ENCODE data around the gene CYP51A1.
A peak's percentile ranks its signal among the peaks of the same experiment; 100 is the strongest.

Gene CYP51A1

GRCh38 chr7:92141161-92141560, 6.9 kb upstream of the CYP51A1 start:
- H3K36me3 ChIP-seq (ENCODE audit: low read length): no peaks in the 10 kb centered on the region
- H3K9me3 ChIP-seq (ENCODE audit: insufficient read depth, low read length): no peaks in the 10 kb centered on the region
- no peak overlapping the region for H3K9ac ChIP-seq (ENCODE audit: low read length)
- no peak overlapping the region for H3K27ac ChIP-seq (ENCODE audit: low read depth, low read length)
- TF ChIP-seq EZH2phosphoT487 (conservative IDR thresholded peaks at IDR 0.05; ENCODE audit: low read length): no peak
- no peak for TF ChIP-seq CTCF (IDR thresholded peaks at IDR 0.05; ENCODE audit: insufficient read depth, low read length, poor library complexity, severe bottlenecking)
- H2AFZ ChIP-seq (ENCODE audit: low read depth, low read length, severe bottlenecking): no peak overlapping the region
- H3K9me2 ChIP-seq (replicated peaks; ENCODE audit: insufficient read depth, low read length): no peaks in the 10 kb centered on the region
- no peaks in the 10 kb centered on the region for H3K79me2 ChIP-seq (ENCODE audit: insufficient read depth, low read length)
- H3K4me3 ChIP-seq (ENCODE audit: insufficient read depth, low read length, poor library complexity, severe bottlenecking): no peak overlapping the region
- H3K4me2 ChIP-seq (ENCODE audit: low read depth, low read length, poor library complexity, severe bottlenecking): no peak overlapping the region
- H3K27me3 ChIP-seq (ENCODE audit: low read length): no peaks in the 10 kb centered on the region
- no peaks in the 10 kb centered on the region; the same call in 1 of the 2 replicates for H3F3A ChIP-seq (ENCODE audit: insufficient read depth)
- H4K20me1 ChIP-seq (ENCODE audit: low read depth, low read length): no peaks in the 10 kb centered on the region

- Histone ChIP-seq H3K4me2 (ENCODE audit: low read depth, low read length, poor library complexity, severe bottlenecking) (no peak overlapping the region), H3K9ac (ENCODE audit: low read length) (no peak overlapping the region), H2AFZ (ENCODE audit: low read depth, low read length, severe bottlenecking) (no peak overlapping the region), H3K9me2 (replicated peaks; ENCODE audit: insufficient read depth, low read length) (no peaks in the 10 kb centered on the region), H3K27ac (ENCODE audit: low read depth, low read length) (no peak overlapping the region), H3K27me3 (ENCODE audit: low read length) (no peaks in the 10 kb centered on the region), H3K4me3 (ENCODE audit: insufficient read depth, low read length, poor library complexity, severe bottlenecking) (no peak overlapping the region), H3K36me3 (ENCODE audit: low read length) (no peaks in the 10 kb centered on the region), H4K20me1 (ENCODE audit: low read depth, low read length) (peaks cover 5% of the 10 kb centered on the region), H3F3A (ENCODE audit: insufficient read depth) (no peaks in the 10 kb centered on the region; the same call in 1 of the 2 replicates), H3K79me2 (ENCODE audit: insufficient read depth, low read length) (peaks cover 17% of the 10 kb centered on the region), H3K9me3 (ENCODE audit: insufficient read depth, low read length) (no peaks in the 10 kb centered on the region)
- no peak for TF ChIP-seq CTCF (IDR thresholded peaks at IDR 0.05; ENCODE audit: insufficient read depth, low read length, poor library complexity, severe bottlenecking)
- TF ChIP-seq EZH2phosphoT487 (conservative IDR thresholded peaks at IDR 0.05; ENCODE audit: low read length): no peak
Measured at GRCh38 chr7:92137557-92137956, 3.3 kb upstream of the CYP51A1 start.

- H3K4me3 ChIP-seq (ENCODE audit: insufficient read depth, low read length, poor library complexity, severe bottlenecking): peak overlapping the region; percentile 87
- TF ChIP-seq EZH2phosphoT487 (conservative IDR thresholded peaks at IDR 0.05; ENCODE audit: low read length) (no peak), CTCF (IDR thresholded peaks at IDR 0.05; ENCODE audit: insufficient read depth, low read length, poor library complexity, severe bottlenecking) (no peak)
Measured at GRCh38 chr7:92135052-92135889, 994 bp upstream of the CYP51A1 start.

More at GRCh38 chr7:92135052-92135889, 994 bp upstream of the CYP51A1 start:
- peak overlapping the region; percentile 86 for H3K9ac ChIP-seq (ENCODE audit: low read length)
- peaks cover 28% of the 10 kb centered on the region for H4K20me1 ChIP-seq (ENCODE audit: low read depth, low read length)
- no peaks in the 10 kb centered on the region for H3K27me3 ChIP-seq (ENCODE audit: low read length)
- peak overlapping the region; percentile 46 for H2AFZ ChIP-seq (ENCODE audit: low read depth, low read length, severe bottlenecking)
- H3K27ac ChIP-seq (ENCODE audit: low read depth, low read length): peak overlapping the region; percentile 89
- peaks cover 40% of the 10 kb centered on the region for H3K79me2 ChIP-seq (ENCODE audit: insufficient read depth, low read length)
- H3K36me3 ChIP-seq (ENCODE audit: low read length): peaks cover 18% of the 10 kb centered on the region
- peak overlapping the region; percentile 83 for H3K4me2 ChIP-seq (ENCODE audit: low read depth, low read length, poor library complexity, severe bottlenecking)
- no peaks in the 10 kb centered on the region for H3K9me2 ChIP-seq (replicated peaks; ENCODE audit: insufficient read depth, low read length)
- peaks cover 17% of the 10 kb centered on the region; the same call in 1 of the 2 replicates for H3F3A ChIP-seq (ENCODE audit: insufficient read depth)
- no peaks in the 10 kb centered on the region for H3K9me3 ChIP-seq (ENCODE audit: insufficient read depth, low read length)

Measured in SU-DHL-6 (cell line).